D721Med (cell line): Measurements from ENCODE around the gene PIK3CD.
"Not testable (repeated sequence)": the region's sequence is repeated elsewhere in the genome, so short reads cannot be mapped to it uniquely, and the experiment has no call there.

ENCODE experiments used
- DNase-seq: peaks from one replicate; pipeline ENCODE4 v3.0.0; 2011; ENCODE audit warnings: low spot score; ENCODE audit not compliant: insufficient read length
- FAIRE-seq: peaks from 2 replicates; lab custom pipeline; 2011; peaks lifted over from hg19 to GRCh38; lab: Jason Lieb, UNC
- TF ChIP-seq, protein P1 (sequence below): IDR thresholded peaks from 2 replicates; pipeline ENCODE4 v1.5.1; 2012; ENCODE audit warnings: mild to moderate bottlenecking, control low read depth; ENCODE audit not compliant: insufficient read depth; ENCODE audit errors: missing control alignments

PIK3CD gene

DNA sequence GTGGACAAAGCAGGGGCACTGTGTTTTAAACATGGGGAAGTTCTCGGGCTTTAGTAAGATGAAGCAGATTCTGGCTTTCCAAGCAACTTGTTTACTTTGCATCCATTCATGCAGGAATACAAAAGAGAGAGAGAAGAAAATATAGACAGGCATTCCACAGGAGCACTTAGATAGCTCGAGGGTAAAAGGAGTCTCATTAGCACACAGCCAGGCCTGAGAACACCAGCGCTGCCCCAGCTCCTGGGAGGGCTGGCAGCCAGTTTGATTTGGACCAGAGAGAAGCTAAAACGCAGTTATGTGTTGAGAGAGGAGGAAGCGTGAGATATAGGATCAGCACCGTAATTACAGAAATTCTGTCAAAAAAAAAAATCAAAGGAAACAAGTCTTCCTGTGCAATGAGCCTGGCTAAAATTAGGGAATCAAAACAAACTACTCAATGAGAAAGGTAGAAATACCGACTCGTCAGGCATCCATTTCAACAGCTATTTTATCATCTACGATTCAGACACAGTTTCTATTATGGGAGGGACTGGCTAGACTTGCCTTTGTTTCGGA, 104.0 kb downstream of the PIK3CD start:
- no peak for FAIRE-seq
- DNase-seq: no peak
- TF ChIP-seq, protein P1, sequence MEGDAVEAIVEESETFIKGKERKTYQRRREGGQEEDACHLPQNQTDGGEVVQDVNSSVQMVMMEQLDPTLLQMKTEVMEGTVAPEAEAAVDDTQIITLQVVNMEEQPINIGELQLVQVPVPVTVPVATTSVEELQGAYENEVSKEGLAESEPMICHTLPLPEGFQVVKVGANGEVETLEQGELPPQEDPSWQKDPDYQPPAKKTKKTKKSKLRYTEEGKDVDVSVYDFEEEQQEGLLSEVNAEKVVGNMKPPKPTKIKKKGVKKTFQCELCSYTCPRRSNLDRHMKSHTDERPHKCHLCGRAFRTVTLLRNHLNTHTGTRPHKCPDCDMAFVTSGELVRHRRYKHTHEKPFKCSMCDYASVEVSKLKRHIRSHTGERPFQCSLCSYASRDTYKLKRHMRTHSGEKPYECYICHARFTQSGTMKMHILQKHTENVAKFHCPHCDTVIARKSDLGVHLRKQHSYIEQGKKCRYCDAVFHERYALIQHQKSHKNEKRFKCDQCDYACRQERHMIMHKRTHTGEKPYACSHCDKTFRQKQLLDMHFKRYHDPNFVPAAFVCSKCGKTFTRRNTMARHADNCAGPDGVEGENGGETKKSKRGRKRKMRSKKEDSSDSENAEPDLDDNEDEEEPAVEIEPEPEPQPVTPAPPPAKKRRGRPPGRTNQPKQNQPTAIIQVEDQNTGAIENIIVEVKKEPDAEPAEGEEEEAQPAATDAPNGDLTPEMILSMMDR: no peak

DNA sequence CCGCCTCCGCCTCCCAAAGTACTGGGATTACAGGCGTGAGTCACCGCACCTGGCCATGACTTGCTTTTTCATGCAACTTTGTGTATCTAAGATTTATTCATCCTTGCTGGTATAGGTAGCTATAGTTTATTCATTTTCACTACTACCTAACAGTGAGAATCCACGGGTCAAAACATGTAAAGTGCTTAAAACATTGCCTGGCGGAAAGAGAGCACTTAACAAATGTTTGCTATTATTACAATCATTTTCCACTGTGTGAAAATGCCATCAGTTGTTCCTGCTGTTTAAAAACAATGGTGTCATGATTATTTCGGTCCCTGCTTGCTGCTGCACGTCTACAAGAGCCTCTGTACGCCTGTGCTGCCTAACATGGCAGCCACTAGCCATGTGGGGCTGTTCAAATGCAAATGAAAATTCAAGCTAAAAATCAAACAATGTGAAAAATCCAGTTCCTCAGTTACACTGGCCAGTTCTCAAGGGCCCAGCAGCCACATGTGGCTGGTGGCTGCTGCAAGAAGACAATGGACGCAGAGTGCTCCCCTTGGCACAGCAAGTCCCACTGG, 107.1 kb downstream of the PIK3CD start:
- DNase-seq (no peak), FAIRE-seq (no peak)
- TF ChIP-seq, protein P1: no peak

DNA sequence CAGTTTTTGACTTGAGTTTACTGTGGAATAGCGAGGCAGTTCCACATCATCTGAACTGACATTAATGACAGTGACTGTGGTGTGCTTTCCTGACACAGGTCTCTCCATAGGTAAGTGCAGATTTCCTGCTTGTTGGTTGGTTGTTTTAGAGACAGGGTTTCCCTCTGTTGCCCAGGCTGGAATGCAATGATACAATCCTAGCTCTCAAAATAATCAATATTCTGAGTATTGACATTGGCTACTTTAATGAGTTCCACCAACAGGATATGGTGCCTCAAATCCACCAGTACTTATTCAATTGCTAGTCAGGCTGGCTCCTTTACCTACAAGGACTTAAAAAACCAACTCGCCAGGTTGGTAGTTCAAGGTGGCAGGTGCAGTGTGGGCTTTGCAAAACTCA, 108.4 kb downstream of the PIK3CD start:
- TF ChIP-seq, protein P1: no peak
- DNase-seq (no peak), FAIRE-seq (no peak)

DNA sequence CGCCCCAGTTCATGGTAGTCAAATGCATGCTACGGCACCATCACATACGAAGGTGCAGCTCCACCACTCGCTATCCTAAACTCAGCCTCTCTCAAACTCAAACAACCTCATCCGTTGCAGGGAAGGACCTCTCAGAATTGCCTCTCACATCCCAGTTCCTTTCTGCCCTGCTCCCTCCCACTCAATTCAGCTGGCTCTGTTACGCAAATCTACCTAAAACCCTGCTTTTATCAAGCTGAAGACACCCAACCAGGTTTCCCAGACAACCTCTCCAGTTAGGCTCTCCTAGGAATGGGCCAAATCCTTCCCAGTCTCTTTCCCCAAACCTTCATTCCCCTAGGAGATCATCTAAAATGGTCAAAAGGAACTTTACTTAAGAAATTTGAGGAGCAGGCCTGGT, 109.3 kb downstream of the PIK3CD start:
- FAIRE-seq (no peak), DNase-seq (no peak)
- TF ChIP-seq, protein P1: no peak

DNA sequence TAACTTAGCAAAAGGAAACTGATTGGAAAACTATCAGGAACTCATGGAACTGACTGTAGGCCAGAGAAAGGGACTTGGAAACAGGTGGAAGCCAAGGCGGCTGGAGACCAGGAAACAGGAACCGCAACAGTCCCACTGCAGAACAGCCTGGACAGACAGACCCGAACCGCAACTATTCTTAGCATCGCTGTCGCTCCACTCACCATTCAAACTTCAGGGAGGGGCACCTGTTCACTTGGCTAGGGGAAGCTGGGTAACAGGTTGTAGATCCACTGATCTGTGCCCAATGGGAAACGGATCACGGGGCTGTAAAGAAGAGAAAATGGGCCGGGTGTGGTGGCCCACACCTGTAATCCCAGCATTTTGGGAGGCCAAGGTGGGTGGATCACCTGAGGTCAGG, 110.3 kb downstream of the PIK3CD start:
- DNase-seq (no peak), FAIRE-seq (no peak)
- TF ChIP-seq, protein P1: no peak

DNA sequence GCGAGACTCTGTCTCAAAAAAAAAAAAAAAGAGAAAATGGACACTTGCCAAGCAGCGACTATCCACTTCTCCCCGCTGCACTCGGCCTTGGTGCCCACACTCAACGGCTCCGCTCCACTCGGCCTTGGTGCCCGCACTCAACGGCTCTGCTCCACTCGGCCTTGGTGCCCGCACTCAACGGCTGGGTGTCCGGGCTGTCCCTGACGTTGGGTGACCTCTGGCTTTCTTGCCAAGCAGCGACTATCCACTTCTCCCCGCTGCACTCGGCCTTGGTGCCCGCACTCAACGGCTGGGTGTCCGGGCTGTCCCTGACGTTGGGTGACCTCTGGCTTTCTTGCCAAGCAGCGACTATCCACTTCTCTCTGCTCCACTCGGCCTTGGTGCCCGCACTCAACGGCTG, 110.9 kb downstream of the PIK3CD start:
- DNase-seq, FAIRE-seq: not testable (repeated sequence)

DNA sequence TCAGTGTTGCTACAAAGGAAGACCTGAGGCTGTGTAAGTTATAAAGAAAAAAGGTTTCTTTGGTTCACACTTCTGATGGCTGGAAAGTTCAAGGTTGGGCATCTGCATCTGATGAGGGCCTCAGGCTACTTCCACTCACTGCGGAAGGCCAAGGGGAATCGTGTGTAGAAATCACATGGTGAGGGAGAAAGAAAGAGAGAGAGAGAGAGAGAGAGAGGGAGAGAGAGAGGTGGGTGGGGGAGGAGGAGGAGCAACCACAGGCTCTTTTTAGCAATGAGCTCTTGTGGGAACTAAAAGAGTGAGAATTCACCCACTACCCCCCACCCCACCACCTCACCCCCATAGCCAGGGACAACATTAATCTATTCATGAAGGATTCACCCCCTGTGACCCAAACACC, 112.4 kb downstream of the PIK3CD start:
- TF ChIP-seq, protein P1: no peak
- no peak for FAIRE-seq
- DNase-seq: no peak
